ENCODE measurements around the gene ACP2. TPM values are rescaled to one million over a fixed set of nuclear protein-coding genes. Genes with fewer than 3 reads are reported as not detected.

Gene ACP2
- total RNA-seq, 1 donor from 2014 or later: 41.7 TPM

DNA sequence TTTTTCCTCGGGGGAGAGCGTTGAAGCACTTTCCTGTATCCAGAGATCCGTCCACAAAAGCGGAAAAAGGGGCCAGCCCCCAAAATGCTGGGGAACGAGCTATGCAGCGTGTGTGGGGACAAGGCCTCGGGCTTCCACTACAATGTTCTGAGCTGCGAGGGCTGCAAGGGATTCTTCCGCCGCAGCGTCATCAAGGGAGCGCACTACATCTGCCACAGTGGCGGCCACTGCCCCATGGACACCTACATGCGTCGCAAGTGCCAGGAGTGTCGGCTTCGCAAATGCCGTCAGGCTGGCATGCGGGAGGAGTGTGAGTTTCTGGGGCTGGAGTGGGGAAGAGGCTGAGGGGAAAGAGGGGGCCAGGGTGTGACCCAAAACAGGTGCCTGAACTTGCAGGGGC is 11.8 kb upstream of the ACP2 start:
- DNase-seq (ENCODE audit: low read depth, low spot score): no peak
- no peak overlapping the region for H3K4me3 Mint-ChIP-seq
- TF ChIP-seq CTCF (conservative IDR thresholded peaks at IDR 0.05): no peak
- H3K36me3 Mint-ChIP-seq (ENCODE audit: low read depth): no peaks in the 10 kb centered on the region
- H3K4me1 Mint-ChIP-seq: peaks cover 27% of the 10 kb centered on the region
- no peaks in the 10 kb centered on the region for H3K27me3 Mint-ChIP-seq (ENCODE audit: low read depth)
- peak overlapping the region; percentile 69 for H3K27ac Mint-ChIP-seq (ENCODE audit: unreplicated experiment)
- no peaks in the 10 kb centered on the region for H3K9me3 Mint-ChIP-seq

DNA sequence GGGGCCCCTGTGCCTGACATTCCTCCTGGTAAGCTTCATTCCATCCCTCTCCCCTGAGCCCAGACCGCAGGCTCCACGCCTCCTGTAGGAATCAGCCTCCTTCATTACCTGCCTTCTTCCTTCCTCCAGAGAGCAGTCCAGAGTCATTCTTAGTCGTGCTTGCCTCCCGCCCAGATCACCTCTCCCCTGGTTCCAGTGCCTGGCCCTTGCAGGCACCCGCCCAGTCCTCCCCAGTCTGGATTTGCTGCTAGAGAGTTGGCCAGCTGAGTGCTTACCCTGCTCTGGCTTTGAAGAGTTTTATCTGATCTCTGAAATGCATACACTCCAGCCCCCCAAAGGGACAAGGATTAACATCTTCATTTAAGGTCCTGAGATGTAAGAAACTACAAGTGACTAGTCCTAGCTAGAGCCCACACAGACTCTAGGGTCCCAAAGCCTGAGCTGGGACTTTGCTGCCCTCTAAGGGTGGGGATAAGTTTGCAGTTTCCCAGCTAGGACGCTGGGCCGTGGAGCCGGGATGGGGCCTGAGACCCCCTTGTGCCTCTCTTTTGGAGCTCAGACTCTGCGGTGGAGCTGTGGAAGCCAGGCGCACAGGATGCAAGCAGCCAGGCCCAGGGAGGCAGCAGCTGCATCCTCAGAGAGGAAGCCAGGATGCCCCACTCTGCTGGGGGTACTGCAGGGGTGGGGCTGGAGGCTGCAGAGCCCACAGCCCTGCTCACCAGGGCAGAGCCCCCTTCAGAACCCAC is 10.8 kb upstream of the ACP2 start:
- peak; percentile 35 for DNase-seq (ENCODE audit: low read depth, low spot score)
- no peaks in the 10 kb centered on the region for H3K27me3 Mint-ChIP-seq (ENCODE audit: low read depth)
- no peaks in the 10 kb centered on the region for H3K9me3 Mint-ChIP-seq
- no peak overlapping the region for H3K27ac Mint-ChIP-seq (ENCODE audit: unreplicated experiment)
- H3K4me1 Mint-ChIP-seq: peaks cover 32% of the 10 kb centered on the region
- no peaks in the 10 kb centered on the region for H3K36me3 Mint-ChIP-seq (ENCODE audit: low read depth)
- peak overlapping the region; percentile 69 for H3K4me3 Mint-ChIP-seq
- TF ChIP-seq CTCF (conservative IDR thresholded peaks at IDR 0.05): peak; percentile 69

- H3K9me3 Mint-ChIP-seq: no peaks in the 10 kb centered on the region
- no peak for DNase-seq (ENCODE audit: low read depth, low spot score)
- no peak for TF ChIP-seq CTCF (conservative IDR thresholded peaks at IDR 0.05)
- no peaks in the 10 kb centered on the region for H3K27me3 Mint-ChIP-seq (ENCODE audit: low read depth)
- H3K4me1 Mint-ChIP-seq: peaks cover 26% of the 10 kb centered on the region
- H3K4me3 Mint-ChIP-seq: peak overlapping the region; percentile 77
- H3K36me3 Mint-ChIP-seq (ENCODE audit: low read depth): no peaks in the 10 kb centered on the region
- H3K27ac Mint-ChIP-seq (ENCODE audit: unreplicated experiment): peak overlapping the region; percentile 83
Observed at GRCh38 chr11:47258317-47258902, 9.8 kb upstream of the ACP2 start.

DNA sequence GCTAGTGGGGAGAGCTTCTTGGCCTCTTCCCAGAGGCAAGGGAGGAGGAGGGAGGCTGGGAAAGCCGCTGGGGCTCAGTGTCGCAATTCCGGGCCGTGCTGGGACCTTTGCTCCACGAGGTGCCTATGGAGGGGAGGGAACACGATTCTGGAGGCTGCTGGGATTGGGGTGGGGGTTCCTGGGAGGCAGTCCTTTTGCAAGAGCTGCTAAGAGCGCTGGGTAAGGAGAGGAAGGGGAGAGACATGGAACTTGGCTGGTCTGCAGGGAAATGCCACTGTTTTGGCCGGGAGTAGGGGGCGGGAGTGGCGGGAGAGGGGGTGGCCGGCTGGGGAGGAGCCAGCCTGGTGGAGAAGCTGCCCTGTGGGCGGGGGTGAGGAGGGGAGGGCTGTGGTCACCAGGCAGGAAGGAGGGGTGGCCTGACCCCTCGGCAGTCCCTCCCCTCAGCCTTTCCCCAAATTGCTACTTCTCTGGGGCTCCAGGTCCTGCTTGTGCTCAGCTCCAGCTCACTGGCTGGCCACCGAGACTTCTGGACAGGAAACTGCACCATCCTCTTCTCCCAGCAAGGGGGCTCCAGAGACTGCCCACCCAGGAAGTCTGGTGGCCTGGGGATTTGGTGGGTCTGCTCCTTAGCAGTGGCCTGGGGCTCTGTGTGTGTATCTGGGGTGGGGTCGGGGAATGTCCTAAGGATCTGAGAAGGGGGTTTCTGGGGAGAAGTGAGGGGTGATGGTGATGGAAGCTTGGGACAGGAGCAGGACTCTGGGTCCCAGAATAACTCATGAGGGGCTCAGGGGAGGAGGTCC is 9.1 kb upstream of the ACP2 start, which contains the start of gene NR1H3:
Gene NR1H3, plus strand, starts transcription at position 480 of the 800 bp plus-strand sequence. CDS start 1,221 bp downstream, outside the sequence.
- Mint-ChIP-seq H3K27ac (ENCODE audit: unreplicated experiment) (peak within 1 kb of the TSS; percentile 88), H3K4me3 (peak within 1 kb of the TSS; percentile 77), H3K4me1 (peaks cover 26% of the 10 kb centered on the region), H3K36me3 (ENCODE audit: low read depth) (no peaks in the 10 kb centered on the region), H3K9me3 (no peaks in the 10 kb centered on the region), H3K27me3 (ENCODE audit: low read depth) (no peaks in the 10 kb centered on the region)
- DNase-seq (ENCODE audit: low read depth, low spot score): peak; percentile 45
- peak; percentile 61 for TF ChIP-seq CTCF (conservative IDR thresholded peaks at IDR 0.05)

- no peak for DNase-seq (ENCODE audit: low read depth, low spot score)
- no peak for TF ChIP-seq CTCF (conservative IDR thresholded peaks at IDR 0.05)
- H3K4me3 Mint-ChIP-seq: no peak overlapping the region
- H3K36me3 Mint-ChIP-seq (ENCODE audit: low read depth): no peaks in the 10 kb centered on the region
- H3K4me1 Mint-ChIP-seq: peaks cover 26% of the 10 kb centered on the region
- no peaks in the 10 kb centered on the region for H3K9me3 Mint-ChIP-seq
- no peaks in the 10 kb centered on the region for H3K27me3 Mint-ChIP-seq (ENCODE audit: low read depth)
- H3K27ac Mint-ChIP-seq (ENCODE audit: unreplicated experiment): no peak overlapping the region
Observed at GRCh38 chr11:47257177-47257516, 8.5 kb upstream of the ACP2 start.

Data from neural crest cell (in vitro differentiated cells).